IMR-90 (cell line): ENCODE measurements around the gene EEPD1.

ENCODE experiments used
- CEBPB ChIP-seq: IDR thresholded peaks from 2 replicates; pipeline ENCODE4 v1.6.1; 2012; ENCODE audit warnings: low read depth, low read length, improper control_type of control experiment
- CHD1 ChIP-seq: IDR thresholded peaks from 2 replicates; pipeline ENCODE4 v1.6.1; 2012; ENCODE audit warnings: low read depth, low read length, improper control_type of control experiment
- FOS ChIP-seq: fragments of 150-350 bp; IDR thresholded peaks from 2 replicates; pipeline ENCODE4 v1.6.1; 2016; ENCODE audit warnings: low read depth, low read length
- MXI1 ChIP-seq: IDR thresholded peaks from 2 replicates; pipeline ENCODE4 v1.6.1; 2012; ENCODE audit warnings: low read depth, mild to moderate bottlenecking, low read length, moderate library complexity, borderline replicate concordance
- POLR2A ChIP-seq: IDR thresholded peaks from 2 replicates; pipeline ENCODE4 v1.6.1; 2012; ENCODE audit warnings: mild to moderate bottlenecking, low read depth, low read length
- SMC3 ChIP-seq: fragments of 150-350 bp; IDR thresholded peaks from 2 replicates; pipeline ENCODE4 v1.6.1; 2016; ENCODE audit warnings: low read depth, mild to moderate bottlenecking, antibody characterized with exemption, low read length, moderate library complexity
- TF ChIP-seq, protein P1 (sequence below): conservative IDR thresholded peaks from 2 replicates; pipeline ENCODE4 v1.5.1; 2012; ENCODE audit warnings: mild to moderate bottlenecking, low read depth, low read length, improper control_type of control experiment
- TF ChIP-seq, protein P2 (sequence below): fragments of 150-350 bp; IDR thresholded peaks from 2 replicates; pipeline ENCODE4 v1.6.1; 2017; ENCODE audit warnings: mild to moderate bottlenecking, antibody characterized with exemption, low read length, low read depth

DNA sequence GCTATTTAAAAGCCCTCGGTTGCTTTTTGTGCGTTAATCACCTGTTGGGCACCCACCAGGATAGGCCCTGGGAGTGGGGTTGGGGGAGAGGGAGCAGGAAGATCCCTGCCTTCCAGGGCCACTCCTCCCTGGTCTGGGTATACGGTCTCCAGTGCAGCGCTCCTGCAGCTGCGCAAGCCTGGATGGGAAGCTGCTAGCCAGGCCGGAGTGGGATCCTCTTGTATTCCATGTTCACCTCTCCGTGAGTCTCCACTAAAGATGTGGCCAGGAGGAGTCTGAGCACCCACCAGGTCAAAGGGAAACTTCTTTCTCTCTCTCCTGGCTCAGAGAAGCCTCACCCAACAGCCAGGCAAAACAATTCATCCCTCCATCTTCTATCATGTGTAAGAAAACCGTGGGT lies 157.8 kb downstream of the EEPD1 start:
- TF ChIP-seq, protein P1, sequence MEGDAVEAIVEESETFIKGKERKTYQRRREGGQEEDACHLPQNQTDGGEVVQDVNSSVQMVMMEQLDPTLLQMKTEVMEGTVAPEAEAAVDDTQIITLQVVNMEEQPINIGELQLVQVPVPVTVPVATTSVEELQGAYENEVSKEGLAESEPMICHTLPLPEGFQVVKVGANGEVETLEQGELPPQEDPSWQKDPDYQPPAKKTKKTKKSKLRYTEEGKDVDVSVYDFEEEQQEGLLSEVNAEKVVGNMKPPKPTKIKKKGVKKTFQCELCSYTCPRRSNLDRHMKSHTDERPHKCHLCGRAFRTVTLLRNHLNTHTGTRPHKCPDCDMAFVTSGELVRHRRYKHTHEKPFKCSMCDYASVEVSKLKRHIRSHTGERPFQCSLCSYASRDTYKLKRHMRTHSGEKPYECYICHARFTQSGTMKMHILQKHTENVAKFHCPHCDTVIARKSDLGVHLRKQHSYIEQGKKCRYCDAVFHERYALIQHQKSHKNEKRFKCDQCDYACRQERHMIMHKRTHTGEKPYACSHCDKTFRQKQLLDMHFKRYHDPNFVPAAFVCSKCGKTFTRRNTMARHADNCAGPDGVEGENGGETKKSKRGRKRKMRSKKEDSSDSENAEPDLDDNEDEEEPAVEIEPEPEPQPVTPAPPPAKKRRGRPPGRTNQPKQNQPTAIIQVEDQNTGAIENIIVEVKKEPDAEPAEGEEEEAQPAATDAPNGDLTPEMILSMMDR, result no peak
- no peak for TF ChIP-seq POLR2A
- no peak for TF ChIP-seq FOS
- TF ChIP-seq MXI1, result no peak
- TF ChIP-seq CHD1, result no peak
- TF ChIP-seq CEBPB, result no peak
- TF ChIP-seq, protein P2, sequence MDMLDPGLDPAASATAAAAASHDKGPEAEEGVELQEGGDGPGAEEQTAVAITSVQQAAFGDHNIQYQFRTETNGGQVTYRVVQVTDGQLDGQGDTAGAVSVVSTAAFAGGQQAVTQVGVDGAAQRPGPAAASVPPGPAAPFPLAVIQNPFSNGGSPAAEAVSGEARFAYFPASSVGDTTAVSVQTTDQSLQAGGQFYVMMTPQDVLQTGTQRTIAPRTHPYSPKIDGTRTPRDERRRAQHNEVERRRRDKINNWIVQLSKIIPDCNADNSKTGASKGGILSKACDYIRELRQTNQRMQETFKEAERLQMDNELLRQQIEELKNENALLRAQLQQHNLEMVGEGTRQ, result no peak
- TF ChIP-seq SMC3, result no peak
